Measurements from ENCODE around the gene NHEJ1. TPM values are rescaled to one million over a fixed set of nuclear protein-coding genes. Genes with fewer than 3 reads are reported as not detected.
A peak's percentile ranks its signal among the peaks of the same experiment; 100 is the strongest.

The NHEJ1 gene
- total and polyA plus RNA-seq, 4 donors, result 8.4 to 21.1 (median 12.5) TPM

- peaks cover 0 to 15% (median 7%) of the 10 kb centered on the region in 4 donors for H3K36me3 ChIP-seq (ENCODE audit: control insufficient read depth in 4 of 4, insufficient read depth in 4 of 4, low read length in 4 of 4)
- no peak overlapping the region for H3K4me3 ChIP-seq
- 85 to 87% methylated on average over 3 of the region's 3 CpGs for WGBS, 2 donors
- H3K27ac ChIP-seq (ENCODE audit: low read depth in 1 of 2, low read length in 1 of 2), result no peak overlapping the region
- H3K9ac ChIP-seq (ENCODE audit: insufficient read depth in 1 of 2, low read length in 2 of 2), result no peak overlapping the region
- no peak for TF ChIP-seq CTCF (IDR thresholded peaks at IDR 0.05; ENCODE audit: control extremely low read depth, extremely low read depth)
- ATAC-seq (ENCODE audit: insufficient read depth, low FRiP score) (no peak), DNase-seq (no peak)
- no peaks in the 10 kb centered on the region for H3K9me3 ChIP-seq (ENCODE audit: control insufficient read depth in 4 of 4, insufficient read depth in 3 of 4, low read length in 3 of 4)
- H3K27me3 ChIP-seq (ENCODE audit: control insufficient read depth in 3 of 3, insufficient read depth in 3 of 3, low read length in 2 of 3), result no peaks in the 10 kb centered on the region
- peaks cover 0 to 1% (median 0%) of the 10 kb centered on the region in 5 donors for H3K4me1 ChIP-seq (ENCODE audit: control insufficient read depth in 5 of 5, insufficient read depth in 5 of 5, low read length in 5 of 5)
These were observed 84.4 kb downstream of the NHEJ1 start for GRCh38 chr2:219076253-219076652.

GRCh38 chr2:219073413-219074129 lies 87.0 kb downstream of the NHEJ1 start:
- Histone ChIP-seq H3K4me1 (ENCODE audit: control insufficient read depth in 5 of 5, insufficient read depth in 5 of 5, low read length in 5 of 5) (no peaks in the 10 kb centered on the region), H3K36me3 (ENCODE audit: control insufficient read depth in 4 of 4, insufficient read depth in 4 of 4, low read length in 4 of 4) (peaks cover 0 to 15% (median 7%) of the 10 kb centered on the region in 4 donors), H3K9me3 (ENCODE audit: control insufficient read depth in 4 of 4, insufficient read depth in 3 of 4, low read length in 3 of 4) (no peaks in the 10 kb centered on the region), H3K27ac (ENCODE audit: low read depth in 1 of 2, low read length in 1 of 2) (no peak overlapping the region), H3K27me3 (ENCODE audit: control insufficient read depth in 3 of 3, insufficient read depth in 3 of 3, low read length in 2 of 3) (no peaks in the 10 kb centered on the region), H3K9ac (ENCODE audit: insufficient read depth in 1 of 2, low read length in 2 of 2) (no peak overlapping the region), H3K4me3 (no peak overlapping the region)
- peak; percentile 62 for TF ChIP-seq CTCF (IDR thresholded peaks at IDR 0.05; ENCODE audit: control extremely low read depth, extremely low read depth)
- DNase-seq (peak; percentile 51 to 78 (median 59)), ATAC-seq (ENCODE audit: insufficient read depth, low FRiP score) (no peak)
- WGBS, 2 donors, result 55% methylated on average over 14 of the region's 14 CpGs

- WGBS, 2 donors, result 89 to 91% methylated on average over 9 of the region's 9 CpGs
- H3K9ac ChIP-seq (ENCODE audit: insufficient read depth in 1 of 2, low read length in 2 of 2), result no peak overlapping the region
These were observed 87.8 kb downstream of the NHEJ1 start for GRCh38 chr2:219072741-219073250.

More at GRCh38 chr2:219072741-219073250, 87.8 kb downstream of the NHEJ1 start:
- Histone ChIP-seq H3K4me1 (ENCODE audit: control insufficient read depth in 5 of 5, insufficient read depth in 5 of 5, low read length in 5 of 5) (no peaks in the 10 kb centered on the region), H3K9me3 (ENCODE audit: control insufficient read depth in 4 of 4, insufficient read depth in 3 of 4, low read length in 3 of 4) (no peaks in the 10 kb centered on the region), H3K27ac (ENCODE audit: low read depth in 1 of 2, low read length in 1 of 2) (no peak overlapping the region), H3K27me3 (ENCODE audit: control insufficient read depth in 3 of 3, insufficient read depth in 3 of 3, low read length in 2 of 3) (no peaks in the 10 kb centered on the region), H3K36me3 (ENCODE audit: control insufficient read depth in 4 of 4, insufficient read depth in 4 of 4, low read length in 4 of 4) (peaks cover 0 to 13% (median 7%) of the 10 kb centered on the region in 4 donors), H3K4me3 (no peak overlapping the region)
- ATAC-seq (ENCODE audit: insufficient read depth, low FRiP score) (no peak), DNase-seq (no peak)
- TF ChIP-seq CTCF (IDR thresholded peaks at IDR 0.05; ENCODE audit: control extremely low read depth, extremely low read depth), result no peak

Data from lung (tissue), 12 donors.